Astrocyte of the hippocampus (primary cell): ENCODE results near the gene DEFB124.
"Not testable (repeated sequence)": the region's sequence is repeated elsewhere in the genome, so short reads cannot be mapped to it uniquely, and the experiment has no call there.

ENCODE experiments used
- DNase-seq: peaks from one replicate; pipeline ENCODE4 v3.0.0; 2011; ENCODE audit warnings: low read depth, low spot score

The DEFB124 gene, protein sequence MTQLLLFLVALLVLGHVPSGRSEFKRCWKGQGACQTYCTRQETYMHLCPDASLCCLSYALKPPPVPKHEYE

DNA sequence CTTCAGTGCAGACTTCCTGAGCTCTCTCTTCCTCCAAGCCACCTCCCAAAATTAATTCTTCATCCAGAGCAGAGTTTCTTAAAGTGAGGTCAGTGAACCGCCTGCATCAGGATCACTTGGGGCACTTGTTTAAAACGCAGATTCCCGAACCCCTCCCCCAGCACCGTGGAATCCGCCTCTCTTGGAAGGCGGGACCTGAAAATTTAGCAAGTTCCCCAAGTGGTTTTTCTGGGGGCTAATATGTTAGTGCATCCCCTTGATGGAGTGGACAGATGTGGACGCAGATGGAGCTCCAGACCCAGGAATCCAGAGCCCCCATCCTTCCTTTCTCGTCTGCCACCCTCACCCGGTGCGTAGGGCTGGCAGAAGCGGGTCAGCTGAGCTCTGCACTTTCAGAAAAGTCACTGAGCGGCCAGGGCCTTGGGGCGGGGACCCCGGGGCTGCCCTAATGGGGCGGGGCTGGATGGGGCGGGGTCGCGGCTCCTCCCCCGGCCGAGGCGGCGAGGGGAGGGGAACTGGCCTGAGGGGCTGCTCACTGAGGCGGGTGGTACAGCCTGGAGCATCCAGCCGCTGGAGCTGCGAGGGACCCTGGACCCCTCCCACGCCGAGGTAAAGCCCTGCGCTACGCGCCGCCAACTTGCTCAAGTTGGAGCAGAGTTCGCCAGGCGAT, at the start of gene DEFB124, which contains the start of gene REM1:
Gene DEFB124 (minus strand): TSS at position 370 of the 670 bp plus-strand sequence. CDS start 2,114 bp downstream, outside the sequence.
Gene REM1 (plus strand): TSS at position 531 of the 670 bp plus-strand sequence. CDS start 1,158 bp downstream, outside the sequence.
- DNase-seq: no peak

DNA sequence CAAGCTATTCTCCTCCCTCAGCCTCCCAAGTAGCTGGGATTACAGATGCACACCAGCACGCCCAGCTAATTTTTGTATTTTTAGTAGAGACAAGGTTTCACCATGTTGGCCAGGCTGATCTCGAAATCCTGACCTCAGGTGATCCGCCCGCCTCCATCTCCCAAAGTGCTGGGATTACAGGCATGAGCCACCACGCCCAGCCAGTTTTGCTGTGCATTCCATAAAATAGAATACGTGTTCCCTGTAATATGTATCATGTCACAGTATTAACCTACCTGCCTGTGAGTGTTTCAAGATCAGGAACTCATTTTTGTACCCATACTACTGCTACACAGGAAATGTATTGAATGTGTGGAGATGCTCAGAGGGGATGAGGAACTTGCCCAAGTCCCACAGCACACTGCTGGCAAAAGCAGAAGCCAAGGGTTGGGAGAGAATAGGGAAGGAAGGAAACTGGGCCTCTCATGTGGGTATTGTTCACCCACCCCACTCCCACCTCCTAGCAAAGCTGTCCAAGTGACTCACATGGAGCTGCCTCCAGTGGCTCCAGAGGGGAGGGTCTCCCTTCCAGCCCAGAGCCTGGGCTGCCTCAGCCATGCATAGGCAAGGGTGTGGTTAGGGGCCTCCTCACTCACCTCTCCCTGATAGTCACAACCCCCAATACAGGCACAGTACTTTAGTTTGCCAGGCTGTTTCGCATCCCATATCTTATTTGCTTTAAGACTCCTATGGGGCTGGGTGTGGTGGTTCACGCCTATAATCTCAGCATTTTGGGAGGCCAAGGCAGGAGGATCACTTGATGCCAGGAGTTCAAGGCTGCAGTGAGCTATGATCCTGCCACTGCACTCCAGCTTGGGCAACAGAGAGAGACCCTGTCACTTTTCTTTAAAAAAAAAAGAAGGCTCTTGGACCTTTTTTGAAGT, 48.7 kb upstream of the DEFB124 start:
- DNase-seq: peak; percentile 68

GRCh38 chr20:31522731-31523130, 47.8 kb upstream of the DEFB124 start:
- no peak for DNase-seq

GRCh38 chr20:31521267-31521666, 46.3 kb upstream of the DEFB124 start:
- DNase-seq: not testable (repeated sequence)

- peak; percentile 53 for DNase-seq
Measured at GRCh38 chr20:31517373-31517772, 42.4 kb upstream of the DEFB124 start.

DNA sequence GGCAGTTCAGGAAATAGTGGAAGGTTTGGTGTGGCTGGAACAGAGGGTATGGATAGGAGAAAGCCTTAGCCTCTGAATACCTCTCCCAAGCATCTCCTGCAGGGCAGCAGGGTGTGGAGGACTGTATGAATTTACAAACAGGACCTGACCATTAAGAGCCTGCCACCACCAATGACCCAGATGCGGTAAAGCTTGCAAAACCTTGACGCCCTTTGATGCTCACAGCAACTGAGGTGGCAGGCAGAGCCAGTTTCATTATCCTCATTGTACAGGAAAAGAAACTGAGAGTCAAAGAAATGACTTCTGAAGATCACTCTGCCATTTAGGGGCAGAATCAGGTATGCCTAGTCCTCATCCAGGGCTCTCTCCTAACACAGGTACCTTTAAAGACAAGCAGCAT, 41.7 kb upstream of the DEFB124 start:
- no peak for DNase-seq

DNA sequence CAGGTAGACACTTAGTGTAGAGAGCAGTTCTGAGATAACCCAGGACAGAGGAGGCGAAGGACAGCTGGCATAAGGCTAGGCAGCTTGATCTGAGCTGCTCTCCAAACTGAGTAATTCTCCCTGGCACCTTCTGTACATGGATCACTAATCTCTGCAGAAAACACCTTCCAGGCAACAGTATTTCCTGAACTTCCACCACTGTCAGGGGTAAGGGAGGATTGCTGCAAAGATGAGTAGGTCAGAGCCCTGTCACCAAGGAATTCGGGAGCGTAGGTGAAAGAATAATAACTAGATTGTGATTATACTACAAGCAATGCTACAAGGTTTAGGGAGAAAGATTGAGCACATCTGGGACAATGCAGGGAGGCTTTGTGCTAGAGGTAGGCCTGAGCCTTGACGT, 41.2 kb upstream of the DEFB124 start:
- no peak for DNase-seq

DNA sequence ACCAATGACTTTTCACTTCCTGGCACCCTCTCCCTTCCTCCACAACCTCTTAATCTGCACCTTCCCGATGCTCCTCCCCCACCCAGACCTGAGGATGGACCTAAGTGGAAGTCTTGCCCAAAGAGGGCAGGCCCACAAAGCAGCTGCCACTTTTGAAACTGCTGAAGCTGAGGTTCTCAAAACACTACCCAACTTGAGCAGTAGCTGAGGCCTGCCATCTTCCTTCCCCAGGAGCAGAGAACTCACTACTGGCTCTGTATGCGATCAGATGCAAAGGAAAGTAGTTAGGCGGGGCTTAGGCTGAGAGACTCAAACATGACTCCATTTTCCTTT, 40.8 kb upstream of the DEFB124 start:
- DNase-seq: no peak

DNA sequence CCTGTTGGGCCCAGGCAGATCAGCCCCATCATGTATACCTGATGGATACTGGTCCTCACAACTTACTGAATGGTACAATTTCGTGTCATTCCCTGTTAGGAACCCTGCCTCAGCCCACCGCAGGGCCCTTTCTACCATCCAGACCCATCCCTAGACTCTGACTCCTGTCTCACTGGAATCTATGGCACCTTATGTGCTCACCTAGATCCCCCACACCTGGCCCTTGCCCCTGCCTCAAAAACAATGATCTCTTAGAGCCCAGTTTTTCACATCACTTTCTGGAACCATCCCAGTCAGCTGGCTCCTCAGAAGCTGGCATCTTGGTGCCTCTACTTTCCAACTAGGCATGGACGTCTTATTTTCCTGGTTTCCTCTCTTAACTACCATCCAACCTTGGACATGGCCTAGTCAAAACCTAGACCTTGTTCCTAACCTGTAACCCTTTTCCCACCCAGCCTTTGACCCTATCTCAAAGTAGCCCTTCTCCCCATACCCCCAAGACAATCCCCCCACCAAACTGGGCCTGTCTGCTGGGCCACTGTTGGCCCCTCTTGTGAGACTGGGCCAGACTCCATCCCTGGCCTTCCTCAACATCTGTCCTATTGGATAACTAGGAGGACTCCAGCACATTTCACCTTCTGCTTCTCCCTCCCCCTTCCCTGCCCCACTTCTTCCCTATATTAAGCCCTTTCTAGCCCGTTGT, 40.3 kb upstream of the DEFB124 start:
- DNase-seq: no peak

DNA sequence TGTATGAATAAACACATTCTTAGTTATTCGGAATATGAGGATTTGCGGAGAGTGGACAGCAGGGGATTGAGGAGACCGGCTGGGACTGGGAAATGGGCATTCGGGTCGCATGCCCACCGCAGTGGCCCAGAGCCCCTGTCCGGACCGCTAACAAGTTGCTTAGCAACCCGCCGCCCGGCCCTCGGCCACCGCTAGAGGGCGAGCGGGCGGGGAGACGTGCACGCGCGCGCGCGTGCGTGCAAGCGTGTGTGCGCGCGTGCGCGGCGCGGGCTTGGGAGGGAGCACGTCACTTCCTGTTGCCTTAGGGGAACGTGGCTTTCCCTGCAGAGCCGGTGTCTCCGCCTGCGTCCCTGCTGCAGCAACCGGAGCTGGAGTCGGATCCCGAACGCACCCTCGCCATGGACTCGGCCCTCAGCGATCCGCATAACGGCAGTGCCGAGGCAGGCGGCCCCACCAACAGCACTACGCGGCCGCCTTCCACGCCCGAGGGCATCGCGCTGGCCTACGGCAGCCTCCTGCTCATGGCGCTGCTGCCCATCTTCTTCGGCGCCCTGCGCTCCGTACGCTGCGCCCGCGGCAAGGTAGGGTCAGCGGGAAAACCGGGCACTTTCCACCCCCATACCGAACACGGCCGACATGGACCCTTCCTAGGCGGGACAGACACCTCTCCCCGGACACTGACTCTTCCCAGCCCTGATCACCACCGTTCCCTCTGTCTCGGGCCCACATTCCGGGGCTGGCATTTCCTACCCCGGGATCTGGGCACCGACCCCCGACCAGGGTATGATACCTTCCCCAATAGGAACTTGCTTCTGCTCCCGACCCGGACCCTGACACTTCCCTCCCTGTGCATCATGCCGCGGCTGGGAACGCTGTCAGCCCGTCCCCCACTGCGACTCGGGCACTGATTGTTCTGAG, 39.5 kb upstream of the DEFB124 start, which contains the start of gene HM13:
Gene HM13 (plus strand): TSS at position 289 of the 918 bp plus-strand sequence. CDS start 110 bp downstream, at position 399.
- peak; percentile 98 for DNase-seq

GRCh38 chr20:31508517-31509244, 33.8 kb upstream of the DEFB124 start:
- no peak for DNase-seq

DNA sequence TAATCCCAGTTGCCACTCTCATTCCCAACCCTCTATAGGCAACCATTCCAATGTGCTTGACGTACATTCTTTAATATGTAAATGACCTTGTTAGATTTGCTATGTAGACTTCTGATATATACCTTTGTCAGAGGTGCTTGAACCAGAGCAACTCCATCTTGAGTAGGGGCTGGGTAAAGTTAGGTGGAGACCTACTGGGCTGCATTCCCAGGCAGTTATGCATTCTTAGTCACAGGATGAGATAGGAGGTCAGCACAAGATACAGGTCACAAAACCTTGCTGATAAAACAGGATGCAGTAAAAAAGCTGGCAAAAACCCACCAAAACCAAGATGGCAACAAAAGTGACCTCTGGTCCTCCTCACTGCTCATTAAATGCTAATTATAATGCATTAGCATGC, 31.0 kb upstream of the DEFB124 start:
- DNase-seq: no peak

GRCh38 chr20:31502884-31503673, 28.2 kb upstream of the DEFB124 start:
- peak; percentile 88 for DNase-seq

GRCh38 chr20:31500527-31500926, 25.6 kb upstream of the DEFB124 start:
- no peak for DNase-seq

DNA sequence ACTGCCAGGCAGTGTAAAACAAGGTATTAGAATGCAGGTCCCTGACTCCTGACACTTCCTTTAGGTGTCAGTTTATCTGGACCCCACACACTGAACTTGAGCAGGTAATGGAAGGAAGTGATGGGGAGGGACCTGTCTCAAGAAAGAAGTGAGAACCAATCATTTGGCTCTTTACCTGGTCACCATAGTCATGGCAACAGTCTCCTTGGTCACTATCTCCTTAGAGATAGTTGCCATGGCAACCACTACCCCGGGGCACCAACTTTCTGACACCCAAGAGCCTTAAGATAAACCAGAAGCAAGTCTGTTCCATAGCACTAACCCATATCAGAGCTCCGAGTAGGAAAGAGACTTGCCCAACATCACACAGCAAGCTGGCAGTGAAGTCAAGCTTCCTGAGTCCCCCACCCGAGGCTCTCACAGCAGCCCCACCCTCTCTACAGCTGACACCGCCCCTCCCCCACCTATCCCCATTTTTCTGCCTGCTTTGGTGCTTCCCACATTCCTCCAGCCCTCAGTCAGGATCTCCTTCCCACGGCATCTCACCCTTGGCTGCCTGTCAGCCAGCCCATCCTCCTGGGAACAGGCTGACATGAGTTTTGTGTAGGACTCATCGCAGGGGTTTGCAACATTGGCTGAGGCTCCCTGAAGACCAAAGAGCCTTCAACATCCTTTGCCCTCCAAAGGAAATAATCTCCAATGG, 23.1 kb upstream of the DEFB124 start:
- no peak for DNase-seq

DNA sequence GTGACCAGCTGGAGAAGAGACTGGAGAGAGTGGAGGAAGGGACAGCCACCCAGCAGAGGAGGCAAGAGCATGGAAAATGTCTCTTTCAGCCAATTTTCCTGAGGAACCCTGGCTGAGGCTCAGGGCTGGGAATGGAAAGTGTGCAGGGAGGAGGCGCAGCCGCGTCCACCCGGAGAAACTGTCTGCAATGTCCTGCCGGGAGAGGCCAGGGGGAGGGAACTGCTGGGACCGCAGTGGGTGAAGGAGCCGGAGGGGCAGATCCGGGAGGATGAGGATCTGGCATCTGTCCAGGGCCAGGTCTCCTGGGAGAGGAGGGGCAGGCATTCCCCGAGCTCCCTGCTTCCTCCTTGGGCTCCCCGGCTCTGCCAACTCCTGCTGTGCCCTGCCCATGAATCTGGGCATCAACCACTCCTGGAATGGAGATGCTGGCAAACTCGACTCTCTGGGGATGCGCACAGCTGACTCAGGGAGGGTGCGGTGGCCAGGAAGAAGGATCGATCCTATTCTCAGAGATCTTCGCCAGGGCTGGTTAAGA, 21.9 kb upstream of the DEFB124 start:
- no peak for DNase-seq

DNA sequence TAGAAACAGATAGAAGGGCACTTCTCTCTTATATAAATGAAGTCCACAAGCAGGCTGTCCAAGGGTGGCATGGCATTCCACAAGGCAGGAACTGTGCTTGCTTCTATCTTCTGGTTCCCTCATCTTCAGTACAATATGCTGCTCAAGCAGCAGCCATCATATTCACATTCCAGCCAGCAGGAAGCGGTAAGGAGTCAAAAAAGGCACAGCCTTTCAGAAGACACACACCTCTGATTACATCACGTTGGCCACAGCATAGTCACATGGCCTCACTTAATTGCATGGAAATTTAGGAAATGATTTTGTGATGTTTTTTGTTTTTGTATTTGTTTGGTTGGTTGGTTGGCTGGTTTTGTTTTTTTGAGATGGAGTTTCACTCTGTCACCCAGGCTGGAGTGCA, 19.2 kb upstream of the DEFB124 start:
- DNase-seq: no peak

DNA sequence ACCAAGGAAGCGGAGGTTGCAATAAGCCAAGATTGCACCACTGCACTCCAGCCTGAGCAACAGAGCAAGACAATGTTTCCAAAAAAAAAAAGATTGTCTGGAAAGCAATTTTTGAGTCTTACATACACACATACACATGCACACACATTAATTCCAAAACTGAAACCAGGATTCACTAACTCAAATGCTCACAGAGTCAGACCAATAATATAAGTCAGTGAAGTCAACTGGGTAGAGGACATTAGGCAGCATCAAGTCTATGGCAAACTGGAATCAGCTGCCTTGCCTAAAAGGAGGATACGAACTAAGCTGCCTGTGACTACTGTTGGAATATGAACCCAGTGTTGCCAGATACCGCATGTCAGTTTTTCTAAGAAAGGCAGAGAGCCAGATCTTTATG, 15.8 kb upstream of the DEFB124 start:
- DNase-seq: no peak
